Activated T-helper 2 cell treated with anti-CD3 and anti-CD28 coated beads, Interferon-gamma antibody, Interleukin-2, Interleukin-4, amounts not matched to agents 10 μg/mL and 5 μg/mL and 100 μg/mL, durations not matched to agents 14 hours and 24 hours and 36 hours (primary cell): ENCODE measurements around the gene CTCF. TPM values are rescaled to one million over a fixed set of nuclear protein-coding genes. Genes with fewer than 3 reads are reported as not detected.

Experiments
- DNase-seq: peaks from one replicate; pipeline ENCODE4 v3.0.0; 2021; ENCODE audit warnings: low spot score
- H3K27ac Mint-ChIP-seq: one replicate; pipeline ENCODE4 v1.8.0; 2021; ENCODE audit warnings: mixed read lengths
- H3K27me3 Mint-ChIP-seq: one replicate; pipeline ENCODE4 v1.8.0; 2021; ENCODE audit warnings: low read depth, mixed read lengths
- H3K36me3 Mint-ChIP-seq: one replicate; pipeline ENCODE4 v1.8.0; 2021; ENCODE audit warnings: low read depth, mixed read lengths
- H3K4me1 Mint-ChIP-seq: one replicate; pipeline ENCODE4 v1.8.0; 2021; ENCODE audit warnings: low read depth, mixed read lengths
- H3K4me3 Mint-ChIP-seq: one replicate; pipeline ENCODE4 v1.8.0; 2021; ENCODE audit warnings: low read depth, mild to moderate bottlenecking, moderate library complexity, mixed read lengths
- H3K9me3 Mint-ChIP-seq: one replicate; pipeline ENCODE4 v1.8.0; 2021; ENCODE audit warnings: mixed read lengths
- intact Hi-C: fragments of 100-400 bp; cut with micrococcal nuclease; formaldehyde crosslinking; loops from one replicate; pipeline ENCODE4 v1.15.1; 2023
- total RNA-seq: library from RNA; stranded (reverse); gene quantifications from 2 replicates; pipeline ENCODE4 v1.2.3, GENCODE V29; 2022

Gene CTCF
- total RNA-seq, 1 donor from 2014 or later = 59.7 TPM

DNA sequence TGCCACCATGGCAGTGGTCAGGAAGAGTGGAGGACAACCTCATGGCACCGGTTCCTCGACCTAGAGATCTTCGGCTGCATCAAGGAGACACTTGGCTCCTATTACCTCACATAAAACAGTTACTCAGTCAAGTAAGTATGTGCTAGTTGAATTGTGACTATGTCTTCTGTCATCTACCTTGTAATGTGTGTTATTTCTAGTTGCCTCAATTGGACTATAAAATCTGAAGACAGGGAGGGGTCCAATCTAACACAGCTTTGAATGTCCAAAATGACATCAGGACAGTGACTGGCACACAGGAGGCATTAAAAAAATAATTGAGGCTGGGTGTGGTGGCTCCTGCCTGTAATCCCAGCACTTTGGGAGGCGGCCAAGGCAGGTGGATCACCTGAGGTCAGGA, 121.4 kb downstream of the CTCF start:
- intact Hi-C loops = no loop called here
- Mint-ChIP-seq H3K4me1 (peaks cover 3% of the 10 kb centered on the region), H3K9me3 (no peaks in the 10 kb centered on the region), H3K4me3 (no peak overlapping the region), H3K27me3 (no peaks in the 10 kb centered on the region), H3K36me3 (peaks cover 19% of the 10 kb centered on the region), H3K27ac (no peak overlapping the region)
- DNase-seq = no peak

DNA sequence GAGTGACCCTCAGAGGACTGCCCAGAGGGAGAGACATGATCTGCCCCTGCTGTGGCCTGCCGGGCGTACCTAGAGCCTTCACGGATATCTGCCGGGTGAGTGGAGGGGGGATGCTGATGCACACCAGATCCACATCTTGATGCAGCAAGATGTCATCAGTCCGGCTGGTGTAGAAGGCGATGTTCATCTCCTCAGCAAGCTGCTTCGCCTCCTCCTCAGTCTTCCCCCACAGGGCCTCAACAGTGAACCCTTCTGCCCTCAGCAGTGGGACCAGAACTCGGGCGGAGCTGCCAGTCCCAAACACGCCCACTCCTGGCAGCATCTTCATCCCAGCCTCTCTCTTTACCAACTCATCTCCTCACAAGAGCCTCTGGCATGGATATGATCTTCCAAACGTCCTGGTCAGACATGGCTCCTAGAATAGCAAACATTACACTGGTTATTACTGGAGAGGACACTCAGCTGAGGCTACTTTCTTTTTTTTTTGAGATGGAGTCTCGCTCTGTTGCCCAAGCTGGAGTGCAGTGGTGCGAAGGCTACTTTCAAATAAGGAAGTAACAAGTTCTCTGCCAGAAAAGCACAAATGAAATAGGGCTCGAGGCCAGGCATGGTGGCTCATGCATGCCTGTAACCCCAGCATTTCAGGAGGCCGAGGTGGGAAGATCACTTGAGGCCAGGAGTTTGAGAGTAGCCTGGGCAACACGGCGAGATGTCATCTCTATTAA, 123.2 kb downstream of the CTCF start:
- intact Hi-C loops = no loop called here
- Mint-ChIP-seq H3K4me3 (no peak overlapping the region), H3K4me1 (peaks cover 3% of the 10 kb centered on the region), H3K36me3 (peaks cover 19% of the 10 kb centered on the region), H3K27me3 (no peaks in the 10 kb centered on the region), H3K9me3 (no peaks in the 10 kb centered on the region), H3K27ac (no peak overlapping the region)
- no peak for DNase-seq

Other genes starting within 250 kb of the CTCF start
- gene KCTD19, start 235.8 kb upstream of the CTCF start, total RNA-seq = 0.87 and 1.2 TPM in 2 replicates
- gene LRRC36, start 235.7 kb upstream of the CTCF start, total RNA-seq = 0.60 and 0.89 TPM in 2 replicates
- gene TPPP3, start 169.0 kb upstream of the CTCF start, total RNA-seq = not detected in 2 replicates
- 1.4 and 1.5 TPM in 2 replicates for gene ZDHHC1, start 146.0 kb upstream of the CTCF start, total RNA-seq
- 1.7 and 2.8 TPM in 2 replicates for gene HSD11B2, start 131.4 kb upstream of the CTCF start, total RNA-seq
- 31.5 and 33.9 TPM in 2 replicates for gene ATP6V0D1, start 81.4 kb upstream of the CTCF start, total RNA-seq
- gene AGRP, start 79.0 kb upstream of the CTCF start, total RNA-seq = not detected in 2 replicates
- gene RIPOR1, start 33.7 kb upstream of the CTCF start, total RNA-seq = 25.6 and 26.3 TPM in 2 replicates
- 197 and 206 TPM in 2 replicates for gene CARMIL2, start 82.6 kb downstream of the CTCF start, total RNA-seq
- gene ACD, start 97.7 kb downstream of the CTCF start, total RNA-seq = 48.9 and 57.4 TPM in 2 replicates
- 10.7 and 11.5 TPM in 2 replicates for gene PARD6A, start 98.4 kb downstream of the CTCF start, total RNA-seq
- gene ENKD1, start 104.2 kb downstream of the CTCF start, total RNA-seq = 8.1 and 9.2 TPM in 2 replicates
- gene C16orf86, start 104.3 kb downstream of the CTCF start, total RNA-seq = 1.4 and 1.8 TPM in 2 replicates
- 17.0 and 18.3 TPM in 2 replicates for gene GFOD2, start 156.8 kb downstream of the CTCF start, total RNA-seq
- gene RANBP10, start 244.0 kb downstream of the CTCF start, total RNA-seq = 16.5 and 17.3 TPM in 2 replicates
- 0.51 and 1.0 TPM in 2 replicates for gene TSNAXIP1, start 244.4 kb downstream of the CTCF start, total RNA-seq